Measurements from ENCODE around the gene RHEBL1.

The RHEBL1 gene

GRCh38 chr12:49018261-49019119, 51.3 kb downstream of the RHEBL1 start, which contains the start of gene PRKAG1:
Gene PRKAG1, minus strand, starts transcription at chr12:49018776. Its CDS starts 36 bp downstream, at chr12:49018740.
- peak; percentile 86 to 93 for DNase-seq

DNA sequence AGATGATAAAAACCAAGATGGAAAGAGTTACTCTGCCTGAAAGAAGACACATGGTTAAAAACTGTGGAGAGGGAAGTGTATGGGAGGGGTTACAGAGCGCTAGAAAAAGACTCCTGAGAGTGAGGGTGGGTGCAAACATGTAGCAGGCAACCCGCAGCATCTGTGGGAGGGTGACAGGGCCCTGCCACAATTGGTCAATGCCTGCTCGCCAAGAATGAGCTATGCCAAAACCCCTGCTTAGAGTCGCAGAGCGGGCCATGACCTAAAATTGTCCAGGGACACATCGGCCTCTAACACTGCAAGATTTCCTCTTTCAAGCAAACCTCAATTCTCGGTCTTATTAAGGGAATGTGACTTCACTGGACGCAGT, 51.9 kb downstream of the RHEBL1 start:
- DNase-seq = no peak

DNA sequence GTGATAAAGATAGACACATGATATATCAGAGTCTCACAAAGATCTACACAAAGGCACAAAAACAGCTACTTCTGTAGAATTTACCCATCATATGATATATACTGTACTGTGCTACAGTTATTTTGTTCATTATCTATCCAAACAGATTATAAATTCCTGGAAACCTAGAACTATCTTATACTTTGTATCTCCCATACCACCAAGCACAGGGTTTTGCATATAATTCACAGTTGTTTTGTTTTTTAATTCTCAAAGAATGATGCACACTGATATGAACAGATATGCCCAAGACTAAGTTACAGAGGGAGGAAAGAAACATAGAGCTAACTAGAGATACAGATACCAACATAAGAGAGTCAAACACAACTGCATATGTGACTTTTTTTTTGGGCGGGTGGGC, 54.6 kb downstream of the RHEBL1 start:
- no peak for DNase-seq

Measured in NCI-H446 (cell line).